Activated CD8-positive, alpha-beta memory T cell treated with anti-CD3 and anti-CD28 coated beads, Interleukin-2, amount 50 U/mL, for 1 hour (primary cell): ENCODE results near the gene KCNMA1.

Experiments used
- DNase-seq: peaks from one replicate; pipeline ENCODE4 v3.0.0-alpha.2; 2020; ENCODE audit errors: extremely low read depth

The KCNMA1 gene

DNA sequence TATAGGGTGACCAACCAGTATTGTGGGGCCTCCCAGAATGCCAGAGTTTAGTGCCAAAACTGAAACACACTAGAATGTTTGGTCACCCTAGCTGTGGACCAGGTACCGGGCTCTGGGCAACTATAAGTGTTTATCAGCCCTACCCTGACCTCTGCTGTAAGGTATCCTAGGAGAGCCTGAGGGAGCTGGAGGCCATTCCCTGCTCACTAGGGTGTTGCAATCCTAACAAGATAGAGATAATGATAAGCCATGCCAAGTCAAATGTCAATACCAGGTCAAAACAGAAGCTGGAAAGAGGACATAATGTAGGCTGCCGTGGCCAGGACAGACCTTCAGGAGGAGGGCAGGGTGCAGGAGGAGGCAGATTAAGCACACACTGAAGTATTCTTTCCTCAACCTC is 151.8 kb downstream of the KCNMA1 start:
- DNase-seq = no peak

DNA sequence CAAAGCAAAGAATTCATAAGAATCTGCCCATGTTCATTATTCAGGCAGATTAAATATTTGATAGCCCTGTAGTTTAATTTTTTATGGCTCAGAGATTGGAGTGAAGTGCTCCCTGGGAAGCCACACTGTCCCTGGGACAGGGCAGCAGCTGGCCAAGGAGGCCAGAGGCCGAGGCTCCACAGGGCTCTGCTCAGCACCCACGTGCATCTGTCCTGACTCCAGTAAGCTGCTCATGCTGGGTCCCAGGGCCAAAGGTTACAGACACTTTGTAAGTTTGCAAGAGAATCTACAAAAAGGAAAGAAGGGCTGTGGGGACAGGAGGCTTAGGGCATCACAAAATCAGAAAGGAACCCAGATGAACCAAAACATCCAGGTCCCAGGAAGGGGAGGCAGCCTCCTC is 155.5 kb downstream of the KCNMA1 start:
- no peak for DNase-seq

DNA sequence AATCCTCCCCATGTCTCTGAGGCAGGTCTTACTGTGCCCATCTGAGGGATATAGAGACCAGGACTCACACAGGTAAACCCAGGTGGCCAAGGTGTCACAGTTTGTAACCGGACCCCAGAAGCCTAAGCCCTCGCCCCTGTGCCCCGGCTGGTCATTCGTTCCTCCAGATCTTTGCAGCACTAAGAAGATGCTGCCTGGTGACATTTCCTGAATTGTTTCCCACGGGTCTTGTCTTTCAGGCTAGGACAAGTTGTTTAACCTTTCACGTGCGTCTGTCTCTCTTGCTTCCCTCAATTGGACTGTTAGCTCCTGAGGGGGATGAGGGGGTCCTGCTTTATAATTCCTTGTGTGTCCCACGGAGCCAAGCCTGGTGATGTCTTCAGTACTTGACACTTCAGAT is 158.0 kb downstream of the KCNMA1 start:
- no peak for DNase-seq

DNA sequence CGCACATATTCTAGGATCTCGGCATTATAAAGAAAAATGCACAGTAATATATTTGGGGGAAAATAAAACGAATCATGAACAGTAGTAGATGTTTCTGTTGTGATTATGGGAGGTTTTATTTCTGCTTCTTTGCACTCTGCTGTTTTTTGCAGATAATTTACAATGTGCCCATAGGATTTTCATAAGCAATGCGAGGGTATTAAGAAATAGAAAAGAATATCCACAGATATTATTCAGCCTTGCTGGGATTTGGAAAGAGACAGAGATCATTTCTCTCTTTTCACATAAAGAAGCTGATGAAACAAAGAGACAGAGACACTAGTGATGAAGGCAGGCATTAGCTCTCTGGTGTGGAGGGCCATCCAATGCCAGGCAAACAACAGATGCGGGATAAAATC is 158.6 kb downstream of the KCNMA1 start:
- no peak for DNase-seq

DNA sequence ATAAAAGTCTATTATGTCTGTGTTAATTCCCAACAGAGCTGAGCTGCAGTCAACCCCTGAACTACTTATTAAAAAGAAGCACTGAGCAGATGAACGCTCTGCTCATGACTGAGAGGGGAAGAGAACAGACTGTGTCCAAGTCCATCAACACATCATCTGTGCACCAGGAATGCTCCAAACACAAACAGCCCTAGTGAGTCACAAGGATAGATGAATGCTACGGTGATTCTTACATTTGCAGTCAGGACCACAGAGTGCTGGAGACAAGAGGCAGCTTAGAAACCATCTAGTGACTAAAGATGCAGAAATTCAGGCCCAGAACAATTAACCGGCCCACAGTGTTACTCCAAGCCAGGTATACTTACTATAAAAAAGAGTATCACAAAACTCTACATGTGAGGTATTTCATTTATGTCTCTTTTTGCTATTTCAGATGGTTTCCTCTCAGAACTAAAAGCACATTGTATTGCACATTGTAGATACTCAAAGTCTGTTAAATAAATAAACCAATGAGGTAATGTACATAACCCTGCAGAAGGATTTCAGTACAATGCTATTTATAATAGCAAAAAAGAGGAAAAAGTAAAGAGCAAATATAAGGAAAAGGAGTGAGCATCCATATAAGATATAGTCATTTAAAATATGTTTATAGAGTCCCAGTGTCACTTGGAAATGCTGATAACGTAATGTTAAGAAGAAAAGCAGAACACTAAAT is 159.2 kb downstream of the KCNMA1 start:
- no peak for DNase-seq

DNA sequence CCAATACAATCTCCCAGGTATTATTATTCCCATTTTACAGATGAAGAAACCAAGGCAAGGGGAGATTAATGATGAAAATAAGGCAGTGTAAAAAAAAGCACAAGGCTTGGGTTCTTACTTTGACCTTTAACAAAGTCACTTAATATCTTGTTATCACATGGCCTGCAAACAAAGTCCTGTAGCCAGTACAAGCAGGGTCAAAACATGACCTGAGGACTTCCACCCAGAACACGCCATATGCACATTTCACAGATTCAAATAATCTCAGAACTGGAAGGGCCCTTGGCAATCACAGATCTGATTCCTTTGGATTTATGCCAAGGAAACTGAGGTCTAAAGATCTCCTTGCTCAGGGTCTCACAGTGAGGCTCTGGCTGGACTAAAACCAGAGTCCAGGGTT is 162.1 kb downstream of the KCNMA1 start:
- no peak for DNase-seq

DNA sequence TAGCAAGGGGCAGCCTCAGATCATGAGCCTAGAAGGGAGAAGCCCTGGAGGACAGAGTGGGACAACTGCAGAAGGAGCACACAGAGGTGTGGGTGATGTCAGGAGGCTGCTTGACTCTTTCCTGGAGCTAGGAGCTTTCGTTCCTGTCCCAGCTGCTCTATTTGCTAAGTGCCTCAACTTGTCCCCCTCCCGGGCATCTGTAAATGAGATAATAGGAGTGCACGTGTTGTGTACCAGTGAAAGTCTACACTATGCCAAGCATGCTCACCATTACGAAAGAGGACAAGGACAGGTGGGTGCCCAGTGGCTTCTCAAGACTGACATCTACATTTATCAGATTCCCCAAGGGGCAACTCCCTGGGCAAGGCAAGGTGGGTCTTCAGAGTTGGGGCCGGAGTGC is 162.7 kb downstream of the KCNMA1 start:
- no peak for DNase-seq

DNA sequence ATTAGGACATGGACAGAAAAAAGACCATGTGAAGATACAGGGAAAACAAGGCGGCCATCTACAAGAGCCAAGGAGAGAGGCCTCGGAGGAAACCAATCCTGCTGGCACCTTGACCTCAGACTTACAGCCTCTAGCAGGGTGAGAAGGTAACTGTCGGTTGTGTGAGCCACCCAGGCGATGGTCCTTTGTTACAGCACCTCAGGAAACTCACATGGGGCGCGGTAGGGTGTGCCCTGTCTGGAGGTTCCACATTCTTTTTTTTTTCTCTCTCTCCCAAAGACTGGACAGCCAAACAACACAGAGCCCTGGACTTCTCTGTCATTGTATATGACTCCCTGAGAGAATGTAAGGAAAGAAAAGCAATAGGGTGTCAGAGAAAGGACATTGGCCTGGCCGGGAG is 163.2 kb downstream of the KCNMA1 start:
- DNase-seq = no peak

DNA sequence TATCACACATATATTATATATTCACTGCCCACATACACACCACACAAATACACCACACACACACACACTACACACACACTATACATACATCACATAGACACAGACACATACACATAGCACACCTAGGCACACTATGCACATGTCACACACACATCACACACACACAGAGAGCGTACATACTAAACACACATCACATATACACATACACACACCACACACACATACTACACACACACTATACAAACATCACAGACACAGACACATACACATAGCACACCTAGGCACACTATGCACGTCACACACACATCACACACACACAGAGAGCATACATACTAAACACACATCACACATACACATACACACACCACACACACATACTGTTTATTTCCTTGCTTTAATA is 165.5 kb downstream of the KCNMA1 start:
- DNase-seq = no peak

DNA sequence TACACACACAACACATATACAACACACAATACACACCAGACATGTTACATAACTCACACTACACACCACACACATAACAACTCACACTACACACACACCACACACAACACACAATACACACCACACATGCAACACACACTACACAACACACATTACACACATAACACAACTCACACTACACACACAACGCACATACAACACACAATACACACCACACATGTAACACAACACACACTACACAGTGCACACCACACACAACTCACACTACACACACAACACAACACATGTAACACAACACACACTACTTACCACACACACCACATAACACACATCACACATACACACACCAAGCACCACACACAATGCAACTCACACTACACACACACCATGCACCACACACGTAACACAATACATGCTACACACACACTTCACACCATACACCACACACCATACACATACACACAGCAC is 166.5 kb downstream of the KCNMA1 start:
- DNase-seq = no peak

DNA sequence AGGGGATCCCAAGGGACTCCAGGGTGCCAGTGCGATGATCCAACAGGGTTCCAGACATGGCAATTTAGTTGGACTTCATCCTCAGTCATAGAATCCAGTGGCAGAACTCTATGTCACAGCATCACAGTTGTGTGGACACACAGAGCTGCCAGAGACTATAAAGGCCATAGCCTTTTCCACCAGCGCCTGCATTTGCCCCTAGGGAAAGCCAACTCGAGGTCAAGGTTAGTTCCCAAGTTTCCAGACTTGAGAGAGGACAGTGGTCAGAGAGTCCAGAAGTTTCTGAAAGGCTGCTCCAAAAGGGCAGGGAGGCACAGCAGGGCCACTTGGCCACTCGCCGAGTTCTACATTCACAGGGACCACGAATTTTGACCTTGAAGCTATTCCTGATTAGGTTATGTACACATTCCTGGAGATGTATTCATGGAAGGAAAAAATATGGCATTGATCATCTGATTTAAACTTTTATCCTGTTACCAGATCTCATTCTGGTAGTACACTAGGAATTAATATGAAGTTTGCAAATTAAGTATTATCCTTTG is 170.1 kb downstream of the KCNMA1 start:
- no peak for DNase-seq

DNA sequence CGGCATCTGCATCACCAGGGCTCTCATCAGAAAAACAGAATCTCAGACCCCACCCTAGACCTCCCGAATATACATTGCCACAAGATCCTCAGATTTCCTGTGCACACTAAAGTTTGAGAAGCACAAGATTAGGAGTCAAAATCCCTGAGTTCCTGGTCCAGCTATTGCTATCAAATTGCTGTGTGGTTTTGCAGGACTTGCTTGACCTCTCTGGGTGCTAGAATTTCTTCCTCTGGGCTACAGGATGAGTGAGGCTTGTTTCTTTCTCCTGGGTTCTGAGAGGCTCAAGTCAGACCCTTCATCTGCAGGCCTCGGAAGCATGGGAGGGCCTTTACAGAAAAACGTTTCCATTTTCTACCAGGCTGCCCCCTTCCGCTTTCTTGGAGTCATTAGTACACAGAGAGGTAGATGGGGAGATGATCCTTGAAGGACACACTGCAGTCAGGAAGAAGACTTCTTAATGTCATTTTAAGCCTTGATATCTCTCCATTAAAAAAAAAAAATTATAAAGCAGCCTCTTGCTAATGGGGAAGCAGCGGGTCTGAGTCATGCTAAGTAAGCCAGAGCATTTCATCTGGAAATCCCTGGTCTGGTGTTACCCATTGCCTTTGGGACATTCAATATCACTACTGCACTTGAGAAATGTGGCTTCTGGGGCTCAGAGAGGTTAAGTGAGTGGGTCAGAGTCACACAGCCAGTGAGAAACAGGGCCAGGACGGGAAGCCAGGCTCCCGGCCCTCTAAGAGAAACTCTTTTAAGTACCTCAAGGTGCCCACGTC is 173.5 kb downstream of the KCNMA1 start:
- DNase-seq = no peak

DNA sequence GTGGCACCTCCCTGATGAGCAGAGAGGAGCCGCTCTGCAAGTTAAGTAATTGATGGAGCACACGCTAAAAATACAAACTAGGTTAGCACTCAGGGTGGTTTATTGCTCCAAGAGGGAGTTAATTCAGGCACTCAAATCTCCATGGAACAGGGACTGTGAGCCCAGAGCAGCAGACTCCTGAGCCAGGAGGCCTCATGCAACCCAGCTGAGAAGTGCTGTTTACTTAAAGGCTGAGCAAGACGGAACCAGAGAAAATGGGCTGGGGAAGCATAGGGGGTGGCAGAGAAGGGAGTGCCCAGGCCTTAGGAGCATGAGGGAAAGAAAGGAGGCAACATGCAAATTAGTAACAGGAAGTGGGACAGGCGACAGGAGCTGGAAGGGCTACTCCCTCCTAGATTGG is 174.1 kb downstream of the KCNMA1 start:
- DNase-seq = no peak

DNA sequence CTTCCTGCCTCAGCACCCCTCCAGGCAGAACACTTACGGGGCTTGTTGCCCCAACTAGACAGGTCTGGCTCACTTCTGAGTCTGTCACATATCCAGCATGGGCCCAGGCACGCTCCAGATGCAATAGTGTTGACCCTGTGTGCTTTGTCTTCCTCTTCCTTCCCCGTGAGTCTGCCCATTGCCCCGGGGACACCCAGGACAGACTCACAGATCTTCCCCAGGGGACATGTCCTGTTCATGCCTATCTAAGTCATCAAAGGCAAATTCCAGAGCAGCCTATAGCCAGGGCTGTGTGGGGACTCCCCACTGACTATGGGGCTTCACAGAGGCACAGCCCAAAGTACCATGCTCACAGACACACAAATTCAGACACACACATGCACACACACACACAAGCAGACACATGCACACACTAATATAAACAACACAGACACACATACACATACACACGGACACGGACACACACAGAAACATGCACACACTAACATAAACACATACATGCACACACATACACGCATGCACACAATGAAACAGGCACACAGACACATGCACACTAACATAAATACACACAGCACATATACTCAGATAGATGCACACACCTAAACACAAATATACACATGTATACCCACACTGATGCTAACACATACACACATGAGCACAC is 175.8 kb downstream of the KCNMA1 start:
- no peak for DNase-seq

DNA sequence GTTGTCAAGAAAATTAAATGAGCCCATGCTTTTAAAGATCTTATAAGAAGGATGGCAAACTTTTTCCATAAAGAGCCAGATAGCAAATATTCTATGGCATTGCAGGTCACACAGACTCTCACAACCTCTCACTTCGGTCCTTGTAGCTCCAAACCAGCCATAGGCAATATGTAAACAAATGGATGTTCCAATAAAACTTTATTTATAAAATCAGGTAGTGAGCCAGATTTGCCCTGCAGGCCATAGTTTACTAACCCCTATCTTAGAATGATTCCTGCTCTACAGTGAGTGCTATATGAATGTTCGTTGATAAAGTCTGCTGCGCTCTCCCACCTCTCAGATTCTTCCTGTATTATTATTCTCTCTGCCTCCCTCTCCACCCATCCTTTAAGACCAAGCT is 177.7 kb downstream of the KCNMA1 start:
- DNase-seq = no peak

DNA sequence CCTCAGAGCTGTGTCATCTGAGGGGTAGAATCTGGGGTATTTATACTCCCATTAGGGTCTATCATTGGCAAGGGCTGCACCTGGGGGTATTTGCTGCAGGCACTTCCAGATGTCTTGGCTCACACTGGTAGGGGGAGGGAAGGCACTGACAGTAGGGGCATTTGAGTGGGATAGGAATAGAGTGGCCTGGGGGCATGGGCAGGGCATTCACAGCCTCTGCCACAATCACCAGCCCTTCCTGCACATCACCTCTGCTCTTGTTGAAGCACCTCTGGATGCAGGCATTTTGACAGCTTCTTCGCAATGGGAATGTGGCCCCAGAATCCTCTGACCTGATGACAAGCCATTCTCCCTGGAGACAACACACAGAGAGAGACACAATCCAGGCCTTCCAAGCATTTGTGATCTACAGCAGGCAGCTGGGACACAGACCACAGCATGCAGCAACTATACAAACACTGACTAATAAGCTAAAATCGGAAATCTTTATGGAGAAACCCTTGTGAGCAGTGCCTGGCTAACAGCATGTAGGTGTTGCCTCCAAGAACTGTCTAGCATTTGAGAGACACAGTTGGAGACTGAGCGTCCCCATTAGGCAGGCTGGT is 178.5 kb downstream of the KCNMA1 start:
- DNase-seq = no peak

DNA sequence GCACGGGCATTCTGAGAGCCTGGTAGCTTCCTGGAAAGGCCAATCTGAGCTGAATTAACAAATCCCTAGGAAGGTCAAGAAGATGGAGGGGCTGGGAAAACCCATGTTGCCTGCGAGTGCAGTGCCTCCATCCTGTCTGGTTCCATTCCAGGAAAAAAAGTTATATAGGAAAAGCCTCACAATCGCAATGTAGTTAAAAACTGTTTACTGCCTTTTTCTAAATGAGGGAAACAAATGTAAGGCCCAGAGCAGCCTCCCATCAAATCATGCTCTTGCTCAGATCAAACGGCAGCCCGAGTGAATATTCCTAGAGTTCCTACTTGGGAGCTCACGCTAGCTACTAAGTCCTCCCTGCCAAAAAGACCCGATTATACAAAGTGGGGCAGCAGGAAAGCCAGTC is 179.9 kb downstream of the KCNMA1 start:
- no peak for DNase-seq

DNA sequence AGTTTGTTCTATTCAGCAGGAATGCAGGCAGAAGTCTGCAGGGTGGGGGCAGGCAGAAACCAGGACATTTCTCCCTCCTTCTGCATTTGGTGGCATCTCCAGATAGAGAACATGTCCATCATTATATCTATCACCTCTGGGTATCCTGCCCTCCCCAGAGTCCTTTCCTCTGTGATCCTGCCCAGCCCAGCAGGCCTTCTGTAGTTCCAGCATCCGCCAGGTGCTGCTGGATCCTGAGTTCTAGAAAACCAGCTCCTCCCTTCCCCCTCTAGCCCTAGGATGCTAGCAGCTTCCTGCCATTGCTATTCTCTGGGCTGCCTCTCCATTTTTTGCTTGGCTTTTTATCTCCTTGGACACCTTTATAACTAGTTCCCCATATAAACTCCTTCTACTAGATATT is 180.3 kb downstream of the KCNMA1 start:
- no peak for DNase-seq

DNA sequence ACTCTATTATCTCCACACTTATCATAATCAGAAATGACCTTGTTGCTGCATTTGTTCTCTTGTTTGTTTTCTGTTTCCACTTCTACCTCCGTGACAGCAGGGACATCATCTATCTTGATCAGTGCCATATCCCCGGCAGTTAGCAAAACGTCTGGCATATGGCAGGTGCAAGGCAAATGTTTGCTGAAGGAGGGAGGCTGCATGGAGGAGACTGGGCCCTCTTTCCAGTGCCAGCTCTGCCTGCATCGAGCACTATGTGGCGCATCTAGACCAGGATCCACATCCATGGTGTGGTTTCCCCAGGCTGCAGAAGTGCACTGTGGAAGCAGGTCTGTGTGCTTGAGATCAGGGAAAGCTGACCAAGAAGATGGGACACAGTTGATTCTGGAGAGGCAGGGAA is 181.2 kb downstream of the KCNMA1 start:
- no peak for DNase-seq

DNA sequence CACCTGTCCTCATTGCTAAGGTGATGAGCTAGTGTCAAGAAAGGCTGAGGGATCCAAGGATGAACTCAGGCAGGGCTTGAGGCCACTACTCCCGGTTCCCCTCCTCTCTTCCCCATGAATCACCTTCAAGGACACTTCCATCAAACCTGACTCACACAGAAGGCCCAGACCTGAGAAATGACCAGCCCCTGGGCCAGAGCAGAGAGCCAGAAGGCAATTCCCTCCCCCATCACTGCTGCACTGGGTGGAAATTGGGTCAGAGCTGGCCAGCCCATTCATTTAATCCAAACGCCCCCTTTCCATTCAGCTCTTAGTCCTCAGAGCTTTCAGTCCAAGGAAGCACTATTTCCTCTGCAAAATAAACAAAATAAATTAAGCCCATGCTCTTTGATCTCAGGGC is 182.0 kb downstream of the KCNMA1 start:
- DNase-seq = no peak

DNA sequence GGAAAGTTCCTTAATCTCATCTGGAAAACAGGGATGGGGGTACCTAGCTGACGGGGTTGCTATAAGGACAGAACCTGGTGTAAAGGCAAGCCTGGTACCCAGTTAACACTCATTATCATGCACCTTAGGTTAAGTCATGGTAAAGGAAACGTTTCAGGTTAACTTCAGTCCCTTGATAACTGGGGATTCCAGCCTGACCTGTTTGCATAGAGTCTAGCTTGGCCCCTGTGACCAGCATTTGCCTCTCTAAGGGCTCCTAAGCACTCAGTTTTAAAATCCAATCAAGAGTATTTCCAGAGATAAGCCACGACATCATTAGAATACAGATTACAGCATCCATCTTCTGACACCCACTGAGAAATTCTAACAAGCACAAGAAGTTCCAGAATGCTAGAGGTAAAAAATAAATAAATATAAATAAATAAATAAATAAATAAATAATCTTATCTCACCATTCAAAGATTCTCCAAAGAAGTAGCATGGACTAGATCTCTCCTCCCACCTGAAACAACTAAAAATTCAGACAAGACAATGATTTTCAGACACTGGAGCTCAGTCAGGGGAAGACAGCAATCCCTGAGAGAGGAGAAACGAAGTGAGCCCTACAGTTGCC is 184.6 kb downstream of the KCNMA1 start:
- no peak for DNase-seq

DNA sequence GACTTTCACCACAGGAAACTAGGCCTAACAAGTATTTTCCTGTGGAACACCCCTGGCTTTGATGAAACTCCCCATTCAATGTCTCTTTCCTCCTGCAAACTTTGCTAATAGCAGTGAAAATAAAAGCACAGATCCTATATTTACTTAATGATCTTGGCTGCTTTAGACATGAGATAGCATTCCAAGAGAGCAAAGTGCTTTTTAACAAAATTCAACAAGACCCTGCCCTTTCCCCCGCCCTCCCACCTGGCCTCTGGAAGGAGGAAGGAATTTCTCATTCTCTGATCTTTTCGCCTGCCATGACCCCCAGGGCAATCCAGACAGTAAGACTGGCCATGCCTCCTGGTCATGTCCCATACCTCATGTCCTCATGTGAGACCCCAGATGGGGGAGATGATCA is 185.7 kb downstream of the KCNMA1 start:
- no peak for DNase-seq
